Activated naive CD4-positive, alpha-beta T cell treated with anti-CD3 and anti-CD28 coated beads for 36 hours (primary cell): ENCODE results near the gene KMT2D. TPM values are rescaled to one million over a fixed set of nuclear protein-coding genes. Genes with fewer than 3 reads are reported as not detected.

Experiments
- CTCF ChIA-PET: fragments of 350-600 bp; sonication (Branson Sonifier 250); formaldehyde crosslinking; loops from one replicate; lab custom pipeline; 2021; ENCODE audit warnings: antibody characterized with exemption; lab: Charles Lee
- DNase-seq: peaks from one replicate; pipeline ENCODE4 v3.0.0-alpha.2; 2020
- H3K27ac Mint-ChIP-seq: one replicate; pipeline ENCODE4 v1.8.0; 2021; ENCODE audit warnings: mild to moderate bottlenecking, mixed read lengths
- H3K27me3 Mint-ChIP-seq: one replicate; pipeline ENCODE4 v1.8.0; 2021; ENCODE audit warnings: low read depth, mixed read lengths
- H3K36me3 Mint-ChIP-seq: one replicate; pipeline ENCODE4 v1.8.0; 2021; ENCODE audit warnings: low read depth, mixed read lengths
- H3K4me1 Mint-ChIP-seq: one replicate; pipeline ENCODE4 v1.8.0; 2021; ENCODE audit warnings: low read depth, mixed read lengths
- H3K4me3 Mint-ChIP-seq: one replicate; pipeline ENCODE4 v1.8.0; 2021; ENCODE audit warnings: mild to moderate bottlenecking, moderate library complexity, mixed read lengths
- H3K9me3 Mint-ChIP-seq: one replicate; pipeline ENCODE4 v1.8.0; 2021; ENCODE audit warnings: mixed read lengths
- intact Hi-C: fragments of 100-400 bp; cut with micrococcal nuclease; formaldehyde crosslinking; loops from one replicate; pipeline ENCODE4 v1.15.1; 2023
- total RNA-seq, 2 experiments: library from RNA; stranded (reverse); gene quantifications; one replicate each; pipeline ENCODE4 v1.2.3, GENCODE V29; 2021

The KMT2D gene
- total RNA-seq, 2 experiments from 2014 or later = 44.9 to 49.0 TPM

GRCh38 chr12:49059299-49060171, 1.1 kb downstream of the KMT2D start:
- Mint-ChIP-seq H3K36me3 (peaks cover 13% of the 10 kb centered on the region), H3K9me3 (no peaks in the 10 kb centered on the region), H3K4me3 (peak overlapping the region; percentile 93), H3K27ac (peak overlapping the region; percentile 90), H3K27me3 (no peaks in the 10 kb centered on the region), H3K4me1 (peaks cover 60% of the 10 kb centered on the region)
- intact Hi-C loops = loop anchor here (1.0 to 5.0 kb wide), 5 partner anchors 11 to 207 kb away; partner anchors contain the start of genes DDX23, PRKAG1 and TUBA1A
- peak; percentile 41 for DNase-seq
- CTCF ChIA-PET = interaction anchor here (0.9 to 2.4 kb wide), 5 partner anchors 10 to 39 kb away, joined by 3 to 11 read pairs (median 6); partner anchors contain the start of gene RHEBL1

- intact Hi-C loops = loop anchor here (5.0 kb wide), 1 partner anchor 207 kb away; the partner anchor contains the start of gene DDX23
- H3K4me1 Mint-ChIP-seq = peaks cover 59% of the 10 kb centered on the region
These were observed 1.6 kb downstream of the KMT2D start for GRCh38 chr12:49059045-49059298.

GRCh38 chr12:49058366-49059044, 2.1 kb downstream of the KMT2D start:
- H3K9me3 Mint-ChIP-seq = no peaks in the 10 kb centered on the region
- H3K27me3 Mint-ChIP-seq = no peaks in the 10 kb centered on the region
- no peak for DNase-seq
- intact Hi-C loops = loop anchor here (5.0 kb wide), 1 partner anchor 206 kb away; the partner anchor contains the start of gene DDX23
- H3K27ac Mint-ChIP-seq = peak overlapping the region; percentile 90
- H3K36me3 Mint-ChIP-seq = peaks cover 10% of the 10 kb centered on the region
- CTCF ChIA-PET = interaction anchor here (0.9 to 2.4 kb wide), 7 partner anchors 11 to 41 kb away, joined by 3 to 11 read pairs (median 6); partner anchors contain the start of gene RHEBL1
- peak overlapping the region; percentile 93 for H3K4me3 Mint-ChIP-seq
- H3K4me1 Mint-ChIP-seq = peaks cover 56% of the 10 kb centered on the region

More at GRCh38 chr12:49059045-49059298, 1.6 kb downstream of the KMT2D start:
- CTCF ChIA-PET = interaction anchor here (0.9 to 2.4 kb wide), 7 partner anchors 10 to 39 kb away, joined by 3 to 11 read pairs (median 6); partner anchors contain the start of gene RHEBL1
- no peak for DNase-seq
- H3K27ac Mint-ChIP-seq = peak overlapping the region; percentile 90
- H3K36me3 Mint-ChIP-seq = peaks cover 10% of the 10 kb centered on the region
- H3K9me3 Mint-ChIP-seq = no peaks in the 10 kb centered on the region
- peak overlapping the region; percentile 93 for H3K4me3 Mint-ChIP-seq
- H3K27me3 Mint-ChIP-seq = no peaks in the 10 kb centered on the region

- Mint-ChIP-seq H3K36me3 (peaks cover 11% of the 10 kb centered on the region), H3K4me1 (peaks cover 56% of the 10 kb centered on the region), H3K27me3 (no peaks in the 10 kb centered on the region), H3K9me3 (no peaks in the 10 kb centered on the region), H3K27ac (peak overlapping the region; percentile 90), H3K4me3 (peak overlapping the region; percentile 93)
- intact Hi-C loops = loop anchor here (2.0 to 5.0 kb wide), 2 partner anchors 61 to 206 kb away; partner anchors contain the start of gene DDX23
- no peak for DNase-seq
- CTCF ChIA-PET = interaction anchor here (1.0 to 2.4 kb wide), 4 partner anchors 14 to 41 kb away, joined by 3 to 11 read pairs (median 8); no protein-coding TSS in a partner anchor
These were observed 2.7 kb downstream of the KMT2D start for GRCh38 chr12:49057888-49058287.

GRCh38 chr12:49055978-49056754, 4.4 kb downstream of the KMT2D start:
- Mint-ChIP-seq H3K36me3 (peaks cover 20% of the 10 kb centered on the region), H3K27me3 (no peaks in the 10 kb centered on the region), H3K9me3 (no peaks in the 10 kb centered on the region), H3K4me1 (peaks cover 47% of the 10 kb centered on the region), H3K27ac (peak overlapping the region; percentile 25), H3K4me3 (peak overlapping the region; percentile 93)
- DNase-seq = peak; percentile 71
- intact Hi-C loops = loop anchor here (1.0 to 5.0 kb wide), 3 partner anchors 38 to 204 kb away; partner anchors contain the start of genes DDX23 and PRKAG1
- CTCF ChIA-PET = interaction anchor here (0.6 to 4.0 kb wide), 7 partner anchors 8 to 268 kb away, joined by 3 to 28 read pairs (median 4); no protein-coding TSS in a partner anchor

GRCh38 chr12:49055092-49055491, 5.5 kb downstream of the KMT2D start:
- peak overlapping the region; percentile 28 for H3K27ac Mint-ChIP-seq
- H3K36me3 Mint-ChIP-seq = peaks cover 27% of the 10 kb centered on the region
- no peaks in the 10 kb centered on the region for H3K9me3 Mint-ChIP-seq
- intact Hi-C loops = loop anchor here (5.0 kb wide), 1 partner anchor 203 kb away; the partner anchor contains the start of gene DDX23
- CTCF ChIA-PET = interaction anchor here (0.6 to 4.0 kb wide), 4 partner anchors 9 to 270 kb away, joined by 3 to 28 read pairs (median 8); partner anchors contain the start of gene FKBP11
- H3K4me1 Mint-ChIP-seq = peaks cover 45% of the 10 kb centered on the region
- H3K4me3 Mint-ChIP-seq = no peak overlapping the region
- no peaks in the 10 kb centered on the region for H3K27me3 Mint-ChIP-seq
- DNase-seq = no peak

GRCh38 chr12:49054524-49054923, 6.1 kb downstream of the KMT2D start:
- peak overlapping the region; percentile 19 for H3K27ac Mint-ChIP-seq
- no peaks in the 10 kb centered on the region for H3K27me3 Mint-ChIP-seq
- peaks cover 29% of the 10 kb centered on the region for H3K36me3 Mint-ChIP-seq
- CTCF ChIA-PET = interaction anchor here (0.6 to 4.0 kb wide), 3 partner anchors 10 to 129 kb away, joined by 3 to 28 read pairs (median 13); partner anchors contain the start of gene FKBP11
- H3K9me3 Mint-ChIP-seq = no peaks in the 10 kb centered on the region
- intact Hi-C loops = no loop called here
- DNase-seq = no peak
- peaks cover 45% of the 10 kb centered on the region for H3K4me1 Mint-ChIP-seq
- no peak overlapping the region for H3K4me3 Mint-ChIP-seq

GRCh38 chr12:49054096-49054495, 6.5 kb downstream of the KMT2D start:
- Mint-ChIP-seq H3K36me3 (peaks cover 27% of the 10 kb centered on the region), H3K4me3 (no peak overlapping the region), H3K4me1 (peaks cover 45% of the 10 kb centered on the region), H3K27me3 (no peaks in the 10 kb centered on the region), H3K9me3 (no peaks in the 10 kb centered on the region), H3K27ac (no peak overlapping the region)
- no peak for DNase-seq
- intact Hi-C loops = no loop called here
- CTCF ChIA-PET = interaction anchor here (0.8 to 4.0 kb wide), 3 partner anchors 10 to 34 kb away, joined by 3 to 28 read pairs (median 13); no protein-coding TSS in a partner anchor

- Mint-ChIP-seq H3K9me3 (no peaks in the 10 kb centered on the region), H3K27ac (no peak overlapping the region), H3K4me1 (peaks cover 31% of the 10 kb centered on the region), H3K36me3 (peaks cover 37% of the 10 kb centered on the region), H3K27me3 (no peaks in the 10 kb centered on the region), H3K4me3 (no peak overlapping the region)
- CTCF ChIA-PET = interaction anchor here (0.6 to 4.0 kb wide), 2 partner anchors 9 to 170 kb away, joined by 3 to 28 read pairs; no protein-coding TSS in a partner anchor
- no peak for DNase-seq
- intact Hi-C loops = no loop called here
These were observed 8.0 kb downstream of the KMT2D start for GRCh38 chr12:49052451-49053208.

GRCh38 chr12:49051777-49052438, 8.7 kb downstream of the KMT2D start:
- DNase-seq = no peak
- Mint-ChIP-seq H3K4me3 (no peak overlapping the region), H3K27ac (no peak overlapping the region), H3K36me3 (peaks cover 43% of the 10 kb centered on the region), H3K4me1 (peaks cover 24% of the 10 kb centered on the region), H3K27me3 (no peaks in the 10 kb centered on the region), H3K9me3 (no peaks in the 10 kb centered on the region)
- intact Hi-C loops = no loop called here
- CTCF ChIA-PET = no interaction called here
